Astrocyte (in vitro differentiated cells and primary cell): ENCODE results near the gene NEFH.

Experiments used
- EZH2 ChIP-seq: IDR thresholded peaks from 2 replicates; pipeline ENCODE4 v1.6.1; 2012; ENCODE audit warnings: mild to moderate bottlenecking, low read length, inconsistent platforms; ENCODE audit not compliant: insufficient read depth
- TF ChIP-seq, protein P1 (sequence below): IDR thresholded peaks from 2 replicates; pipeline ENCODE4 v1.5.1; 2011; ENCODE audit warnings: low read depth, mild to moderate bottlenecking, inconsistent platforms, low read length, moderate library complexity; ENCODE audit not compliant: insufficient read depth

DNA sequence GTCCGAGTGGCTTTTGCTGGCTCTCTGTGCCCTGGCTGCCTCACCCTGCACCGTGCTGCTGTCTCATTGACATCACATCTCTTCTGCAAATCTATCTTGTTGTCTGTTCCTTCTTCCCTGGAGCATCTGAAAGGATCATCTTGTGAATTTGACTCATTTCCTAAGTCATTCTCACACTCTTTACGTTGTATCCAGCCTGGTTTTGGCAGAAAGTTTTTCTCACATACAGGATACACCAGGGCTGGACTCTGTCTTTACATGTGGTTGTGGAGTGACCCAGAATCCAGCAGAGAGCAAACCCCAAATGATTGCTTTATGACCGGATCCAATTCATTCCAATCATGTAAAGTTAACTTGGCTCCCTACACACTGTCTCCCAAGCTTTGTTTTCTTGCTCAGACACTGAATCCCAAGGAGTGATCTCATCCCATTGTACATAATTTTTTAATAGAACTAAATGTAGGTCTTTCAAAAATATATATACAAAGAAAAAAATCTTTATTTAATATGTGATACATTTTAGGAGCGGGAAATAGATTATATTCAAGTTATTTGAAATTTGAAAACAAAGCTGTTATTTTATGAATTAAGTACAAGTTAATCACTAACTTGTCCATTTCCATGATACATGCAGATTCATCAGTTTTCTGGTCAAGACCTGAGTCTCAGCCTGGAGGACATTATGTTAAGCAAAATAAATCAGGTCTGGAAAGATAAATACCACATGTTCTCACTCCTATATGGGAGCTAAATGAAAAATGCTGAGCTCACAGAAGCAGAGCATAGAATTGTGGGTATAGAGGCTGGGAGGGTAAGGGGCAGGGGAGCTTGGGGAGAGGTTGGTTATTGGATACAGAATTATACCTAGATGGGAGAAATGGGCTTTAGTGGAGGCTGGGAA, 44.5 kb upstream of the NEFH start:
- TF ChIP-seq, protein P1, sequence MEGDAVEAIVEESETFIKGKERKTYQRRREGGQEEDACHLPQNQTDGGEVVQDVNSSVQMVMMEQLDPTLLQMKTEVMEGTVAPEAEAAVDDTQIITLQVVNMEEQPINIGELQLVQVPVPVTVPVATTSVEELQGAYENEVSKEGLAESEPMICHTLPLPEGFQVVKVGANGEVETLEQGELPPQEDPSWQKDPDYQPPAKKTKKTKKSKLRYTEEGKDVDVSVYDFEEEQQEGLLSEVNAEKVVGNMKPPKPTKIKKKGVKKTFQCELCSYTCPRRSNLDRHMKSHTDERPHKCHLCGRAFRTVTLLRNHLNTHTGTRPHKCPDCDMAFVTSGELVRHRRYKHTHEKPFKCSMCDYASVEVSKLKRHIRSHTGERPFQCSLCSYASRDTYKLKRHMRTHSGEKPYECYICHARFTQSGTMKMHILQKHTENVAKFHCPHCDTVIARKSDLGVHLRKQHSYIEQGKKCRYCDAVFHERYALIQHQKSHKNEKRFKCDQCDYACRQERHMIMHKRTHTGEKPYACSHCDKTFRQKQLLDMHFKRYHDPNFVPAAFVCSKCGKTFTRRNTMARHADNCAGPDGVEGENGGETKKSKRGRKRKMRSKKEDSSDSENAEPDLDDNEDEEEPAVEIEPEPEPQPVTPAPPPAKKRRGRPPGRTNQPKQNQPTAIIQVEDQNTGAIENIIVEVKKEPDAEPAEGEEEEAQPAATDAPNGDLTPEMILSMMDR = no peak
- TF ChIP-seq EZH2 = no peak
